Fibroblast of lung (primary cell): ENCODE results near the gene MDFI. TPM values are rescaled to one million over a fixed set of nuclear protein-coding genes. Genes with fewer than 3 reads are reported as not detected.
A peak's percentile ranks its signal among the peaks of the same experiment; 100 is the strongest.

Experiments
- DNase-seq, 2 donors: peaks; one replicate each; pipeline versions ENCODE4 v3.0.0 to v3.0.0-alpha.2; 2010; ENCODE audit warnings: low read depth in 2 of 2
- H2AFZ ChIP-seq: 2 replicates; pipeline ENCODE4 v1.5.1; 2012; ENCODE audit warnings: low read length, control low read depth, inconsistent platforms
- H3K27ac ChIP-seq: 2 replicates; pipeline ENCODE4 v1.5.1; 2011; ENCODE audit warnings: low read length, control low read depth; ENCODE audit not compliant: insufficient read depth
- H3K27me3 ChIP-seq: 2 replicates; pipeline ENCODE4 v1.5.1; 2011; ENCODE audit warnings: mild to moderate bottlenecking, low read length; ENCODE audit not compliant: control insufficient read depth, insufficient read depth
- H3K36me3 ChIP-seq: 2 replicates; pipeline ENCODE4 v1.5.1; 2011; ENCODE audit warnings: low read length; ENCODE audit not compliant: control insufficient read depth, insufficient read depth
- H3K4me1 ChIP-seq: 2 replicates; pipeline ENCODE4 v1.5.1; 2011; ENCODE audit warnings: low read length; ENCODE audit not compliant: control insufficient read depth, insufficient read depth; ENCODE audit errors: extremely low read depth
- H3K4me2 ChIP-seq: 2 replicates; pipeline ENCODE4 v1.5.1; 2011; ENCODE audit warnings: low read length, control low read depth; ENCODE audit not compliant: insufficient read depth; ENCODE audit errors: extremely low read depth
- H3K4me3 ChIP-seq, 4 experiments: fragments of 200-600 bp in 1 of 4; sonication (generic) in 1 of 4; replicated peaks in 1 of 4; 2 replicates each; pipeline ENCODE4 v1.5.1; 2011 to 2016; ENCODE audit warnings: low read length in 4 of 4, low read depth in 3 of 4, mild to moderate bottlenecking in 3 of 4, control low read depth in 2 of 4, inconsistent platforms in 1 of 4, mixed read lengths in 1 of 4; ENCODE audit not compliant: insufficient read depth in 1 of 4; ENCODE audit errors: control extremely low read depth in 1 of 4
- H3K79me2 ChIP-seq: 2 replicates; pipeline ENCODE4 v1.5.1; 2012; ENCODE audit warnings: mild to moderate bottlenecking, low read length, inconsistent platforms; ENCODE audit not compliant: control insufficient read depth, insufficient read depth
- H3K9ac ChIP-seq: 2 replicates; pipeline ENCODE4 v1.5.1; 2011; ENCODE audit warnings: mild to moderate bottlenecking, low read length, control low read depth; ENCODE audit not compliant: insufficient read depth
- H3K9me3 ChIP-seq: 2 replicates; pipeline ENCODE4 v1.5.1; 2012; ENCODE audit warnings: low read depth, low read length; ENCODE audit not compliant: control insufficient read depth, insufficient read depth
- H4K20me1 ChIP-seq: 2 replicates; pipeline ENCODE4 v1.5.1; 2011; ENCODE audit warnings: low read length; ENCODE audit not compliant: control insufficient read depth, insufficient read depth; ENCODE audit errors: extremely low read depth
- EZH2 ChIP-seq: IDR thresholded peaks from 2 replicates; pipeline ENCODE4 v1.5.1; 2012; ENCODE audit warnings: low read length, control low read depth, mild to moderate bottlenecking; ENCODE audit errors: missing control alignments
- polyA plus RNA-seq, 2 donors: library from polyadenylated mRNA; depleted of rRNA in 1 of 2; stranded (reverse) in 1 of 2; unstranded in 1 of 2; fragments of >200 nt; gene quantifications; 2 replicates each; pipeline ENCODE4 v1.2.1, GENCODE V29; 2011 to 2012; ENCODE audit warnings: missing spikeins in 1 of 2
- total RNA-seq: library from RNA; depleted of rRNA; stranded (reverse); fragments of >200 nt; gene quantifications from 2 replicates; pipeline ENCODE4 v1.2.1, GENCODE V29; 2014
- TF ChIP-seq, protein P1 (sequence below), 2 donors: IDR thresholded peaks in 1 of 2; conservative IDR thresholded peaks in 1 of 2; 1 replicate in 1 of 2; 2 replicates in 1 of 2; pipeline ENCODE4 v1.5.1; 2011 to 2012; ENCODE audit warnings: low read length in 2 of 2, control low read depth in 1 of 2, inconsistent platforms in 1 of 2, low read depth in 1 of 2, mild to moderate bottlenecking in 1 of 2

Gene MDFI
- total and polyA plus RNA-seq, 2 donors (not counting 1 experiment from before 2014, with no cell fraction given), result 0.17 TPM; not detected in 1

DNA sequence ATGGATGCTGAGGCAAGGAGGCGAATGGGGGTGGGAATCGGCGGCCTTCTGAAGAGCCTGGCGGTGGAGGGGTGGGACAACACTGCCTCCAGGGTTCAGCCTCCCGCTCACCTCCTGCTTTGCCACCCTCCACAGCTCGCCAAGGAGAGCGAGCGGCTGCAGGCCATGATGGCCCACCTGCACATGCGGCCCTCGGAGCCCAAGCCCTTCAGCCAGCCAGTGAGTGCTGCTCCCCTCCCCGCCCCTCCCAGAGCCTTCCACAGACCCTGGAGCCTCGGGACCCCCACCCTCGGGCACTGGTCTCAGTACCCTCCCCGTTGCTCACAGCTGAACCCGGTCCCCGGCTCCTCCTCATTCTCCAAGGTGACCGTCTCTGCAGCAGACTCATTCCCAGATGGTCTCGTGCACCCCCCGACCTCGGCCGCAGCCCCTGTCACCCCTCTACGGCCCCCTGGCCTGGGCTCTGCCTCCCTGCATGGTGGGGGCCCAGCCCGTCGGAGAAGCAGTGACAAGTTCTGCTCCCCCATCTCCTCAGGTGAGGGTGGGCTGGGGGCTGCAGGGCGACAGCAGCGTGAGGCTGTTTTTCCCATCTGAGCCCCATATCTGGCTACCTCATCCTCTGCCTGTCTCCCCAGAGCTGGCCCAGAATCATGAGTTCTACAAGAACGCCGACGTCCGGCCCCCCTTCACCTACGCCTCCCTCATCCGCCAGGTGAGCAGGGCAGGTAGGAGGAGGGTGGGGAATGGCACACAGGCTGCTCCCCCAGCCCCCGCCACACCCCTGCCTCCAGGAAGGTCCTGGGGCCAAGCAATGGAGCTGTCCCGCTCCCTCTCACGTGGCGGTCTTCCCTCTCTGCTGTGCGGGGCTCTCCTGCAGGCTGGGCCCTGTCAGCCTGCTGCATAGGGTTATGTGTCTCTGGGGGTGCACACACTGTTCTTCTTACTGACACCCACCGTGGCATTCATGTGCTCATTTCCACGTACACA, 48.3 kb upstream of the MDFI start:
- H3K27me3 ChIP-seq, result no peaks in the 10 kb centered on the region
- no peak overlapping the region for H3K27ac ChIP-seq
- no peak overlapping the region for H3K9ac ChIP-seq
- H3K4me1 ChIP-seq, result no peaks in the 10 kb centered on the region
- H3K9me3 ChIP-seq, result no peaks in the 10 kb centered on the region
- no peak overlapping the region for H2AFZ ChIP-seq
- TF ChIP-seq, protein P1, sequence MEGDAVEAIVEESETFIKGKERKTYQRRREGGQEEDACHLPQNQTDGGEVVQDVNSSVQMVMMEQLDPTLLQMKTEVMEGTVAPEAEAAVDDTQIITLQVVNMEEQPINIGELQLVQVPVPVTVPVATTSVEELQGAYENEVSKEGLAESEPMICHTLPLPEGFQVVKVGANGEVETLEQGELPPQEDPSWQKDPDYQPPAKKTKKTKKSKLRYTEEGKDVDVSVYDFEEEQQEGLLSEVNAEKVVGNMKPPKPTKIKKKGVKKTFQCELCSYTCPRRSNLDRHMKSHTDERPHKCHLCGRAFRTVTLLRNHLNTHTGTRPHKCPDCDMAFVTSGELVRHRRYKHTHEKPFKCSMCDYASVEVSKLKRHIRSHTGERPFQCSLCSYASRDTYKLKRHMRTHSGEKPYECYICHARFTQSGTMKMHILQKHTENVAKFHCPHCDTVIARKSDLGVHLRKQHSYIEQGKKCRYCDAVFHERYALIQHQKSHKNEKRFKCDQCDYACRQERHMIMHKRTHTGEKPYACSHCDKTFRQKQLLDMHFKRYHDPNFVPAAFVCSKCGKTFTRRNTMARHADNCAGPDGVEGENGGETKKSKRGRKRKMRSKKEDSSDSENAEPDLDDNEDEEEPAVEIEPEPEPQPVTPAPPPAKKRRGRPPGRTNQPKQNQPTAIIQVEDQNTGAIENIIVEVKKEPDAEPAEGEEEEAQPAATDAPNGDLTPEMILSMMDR (conservative IDR thresholded peaks at IDR 0.05 in 1 of 2, IDR thresholded peaks at IDR 0.05 in 1 of 2; ENCODE audit: low read depth in 1 of 2, low read length in 2 of 2), result no peak
- no peak for TF ChIP-seq EZH2
- no peaks in the 10 kb centered on the region for H4K20me1 ChIP-seq
- H3K4me2 ChIP-seq, result no peak overlapping the region
- H3K4me3 ChIP-seq, result no peak overlapping the region
- no peak for DNase-seq
- no peaks in the 10 kb centered on the region for H3K36me3 ChIP-seq
- no peaks in the 10 kb centered on the region for H3K79me2 ChIP-seq

DNA sequence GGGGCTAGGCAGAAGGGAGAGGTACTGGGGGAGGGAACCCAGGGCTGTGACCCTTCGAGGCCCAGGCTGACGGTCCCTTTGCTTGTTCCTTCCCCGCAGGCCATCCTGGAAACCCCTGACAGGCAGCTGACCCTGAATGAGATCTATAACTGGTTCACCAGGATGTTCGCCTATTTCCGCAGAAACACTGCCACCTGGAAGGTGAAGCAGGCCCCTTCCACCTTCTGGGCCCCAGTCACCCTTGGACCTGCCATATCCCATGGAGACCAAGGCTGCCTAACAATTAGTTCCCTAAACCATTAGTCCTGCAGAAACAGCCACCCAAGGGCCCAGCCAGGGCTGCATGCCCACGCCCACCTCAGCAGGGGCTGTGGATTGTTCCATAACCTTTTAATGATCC, 47.1 kb upstream of the MDFI start:
- H3K79me2 ChIP-seq, result no peaks in the 10 kb centered on the region

DNA sequence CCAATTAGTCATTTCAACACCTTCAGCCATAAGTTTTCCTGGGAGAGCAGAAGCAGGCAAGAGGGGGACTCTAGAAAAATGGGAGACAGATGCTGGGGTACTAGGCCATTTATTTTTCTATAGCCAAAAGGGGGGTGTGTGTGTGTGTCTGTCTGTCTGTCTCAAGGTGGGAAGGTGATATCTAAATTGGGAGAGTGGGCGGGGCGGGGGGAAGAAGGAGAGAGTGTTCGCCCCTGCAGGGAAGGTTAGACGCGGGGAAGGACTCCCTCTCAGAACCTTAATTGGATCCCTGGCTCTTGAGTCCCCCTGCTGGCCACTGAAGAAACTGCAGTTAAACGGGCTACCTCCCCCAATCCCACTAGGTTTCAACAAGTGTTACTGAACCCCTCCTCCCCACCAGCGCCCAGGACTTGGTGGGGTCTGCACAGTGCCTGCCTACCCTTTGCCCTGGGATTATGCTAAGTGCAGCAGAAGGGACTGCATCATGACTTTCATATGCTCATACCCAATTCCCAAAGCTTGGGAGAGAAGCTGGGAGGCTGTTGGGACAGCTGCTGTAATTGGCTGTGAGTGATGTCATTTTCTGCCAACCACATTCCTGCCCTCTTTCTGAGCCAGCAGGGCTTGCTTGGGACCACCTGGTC, 46.3 kb upstream of the MDFI start:
- Histone ChIP-seq H4K20me1 (no peaks in the 10 kb centered on the region), H3K9ac (no peak overlapping the region), H3K9me3 (no peaks in the 10 kb centered on the region), H3K27me3 (no peaks in the 10 kb centered on the region), H3K4me1 (no peaks in the 10 kb centered on the region), H3K79me2 (no peaks in the 10 kb centered on the region), H3K4me2 (no peak overlapping the region), H2AFZ (no peak overlapping the region), H3K36me3 (no peaks in the 10 kb centered on the region), H3K4me3 (no peak overlapping the region), H3K27ac (no peak overlapping the region)
- TF ChIP-seq, protein P1 (conservative IDR thresholded peaks at IDR 0.05 in 1 of 2, IDR thresholded peaks at IDR 0.05 in 1 of 2; ENCODE audit: low read depth in 1 of 2, low read length in 2 of 2), result peak; percentile 93 to 94
- no peak for TF ChIP-seq EZH2
- DNase-seq, result peak; percentile 32 to 56

More for the DNA sequence above, 47.1 kb upstream of the MDFI start:
- no peaks in the 10 kb centered on the region for H3K36me3 ChIP-seq
- H3K4me1 ChIP-seq, result no peaks in the 10 kb centered on the region
- TF ChIP-seq, protein P1 (conservative IDR thresholded peaks at IDR 0.05 in 1 of 2, IDR thresholded peaks at IDR 0.05 in 1 of 2; ENCODE audit: low read depth in 1 of 2, low read length in 2 of 2), result no peak
- TF ChIP-seq EZH2, result no peak
- H3K4me2 ChIP-seq, result no peak overlapping the region
- H3K27me3 ChIP-seq, result no peaks in the 10 kb centered on the region
- no peak overlapping the region for H2AFZ ChIP-seq
- H3K4me3 ChIP-seq, result no peak overlapping the region
- no peak overlapping the region for H3K9ac ChIP-seq
- no peaks in the 10 kb centered on the region for H4K20me1 ChIP-seq
- DNase-seq, result no peak
- no peak overlapping the region for H3K27ac ChIP-seq
- no peaks in the 10 kb centered on the region for H3K9me3 ChIP-seq
